GM21717 (cell line): ENCODE results near the gene IFT52.

Experiments
- ATAC-seq: cut with Tn5 transposase; IDR thresholded peaks from one replicate; pipeline ENCODE4 v1.9.1; 2021; ENCODE audit warnings: mild to moderate bottlenecking, moderate library complexity; ENCODE audit not compliant: unreplicated experiment

IFT52 gene, protein sequence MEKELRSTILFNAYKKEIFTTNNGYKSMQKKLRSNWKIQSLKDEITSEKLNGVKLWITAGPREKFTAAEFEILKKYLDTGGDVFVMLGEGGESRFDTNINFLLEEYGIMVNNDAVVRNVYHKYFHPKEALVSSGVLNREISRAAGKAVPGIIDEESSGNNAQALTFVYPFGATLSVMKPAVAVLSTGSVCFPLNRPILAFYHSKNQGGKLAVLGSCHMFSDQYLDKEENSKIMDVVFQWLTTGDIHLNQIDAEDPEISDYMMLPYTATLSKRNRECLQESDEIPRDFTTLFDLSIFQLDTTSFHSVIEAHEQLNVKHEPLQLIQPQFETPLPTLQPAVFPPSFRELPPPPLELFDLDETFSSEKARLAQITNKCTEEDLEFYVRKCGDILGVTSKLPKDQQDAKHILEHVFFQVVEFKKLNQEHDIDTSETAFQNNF

DNA sequence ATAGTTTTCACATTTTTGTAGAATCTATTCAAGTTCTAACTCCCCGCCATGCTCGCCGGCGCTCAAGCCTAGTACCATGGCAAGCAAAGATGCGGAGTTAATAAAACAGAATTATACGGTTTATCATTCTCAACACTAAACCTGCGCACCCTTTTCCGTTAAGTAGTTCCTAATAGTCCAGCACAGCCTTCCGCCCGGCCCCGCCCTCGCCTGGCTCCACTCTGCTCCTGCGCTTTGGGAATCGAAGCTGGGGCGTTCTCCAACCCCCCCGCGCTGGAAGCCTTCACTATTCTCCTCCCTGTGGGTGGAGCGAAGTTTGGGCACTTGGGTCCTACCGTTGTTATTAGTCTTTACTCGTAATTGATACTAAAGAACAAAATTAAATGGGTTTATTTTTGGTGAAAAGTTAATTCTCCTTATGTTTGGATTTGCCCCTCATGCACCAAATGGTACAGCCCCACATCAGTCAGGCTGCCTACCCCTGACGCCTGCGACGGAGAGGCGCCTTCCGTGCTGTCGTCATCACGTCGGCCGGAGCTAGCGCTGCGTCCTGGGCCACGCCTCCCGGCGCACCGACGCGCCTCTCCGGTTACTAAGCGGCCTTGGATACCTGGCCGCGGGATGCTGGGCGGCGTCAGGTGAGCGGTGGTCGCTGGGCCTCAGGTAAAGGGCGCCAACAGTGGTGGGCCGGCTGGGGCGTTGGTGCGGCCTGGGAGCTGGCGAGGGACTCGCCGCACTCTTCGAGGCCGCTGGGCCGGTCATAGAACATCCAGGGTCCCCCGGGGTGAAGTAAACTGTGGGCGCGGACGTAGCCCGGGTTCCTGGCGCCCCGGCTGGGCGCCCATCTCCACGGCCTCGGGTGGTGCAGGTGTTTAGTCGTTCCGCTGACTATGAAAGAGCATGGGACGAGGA is at the start of gene IFT52:
Gene IFT52, plus strand, starts transcription at position 546 of the 912 bp plus-strand sequence. CDS start 3,762 bp downstream, outside the sequence.
- peak; percentile 98 for ATAC-seq

DNA sequence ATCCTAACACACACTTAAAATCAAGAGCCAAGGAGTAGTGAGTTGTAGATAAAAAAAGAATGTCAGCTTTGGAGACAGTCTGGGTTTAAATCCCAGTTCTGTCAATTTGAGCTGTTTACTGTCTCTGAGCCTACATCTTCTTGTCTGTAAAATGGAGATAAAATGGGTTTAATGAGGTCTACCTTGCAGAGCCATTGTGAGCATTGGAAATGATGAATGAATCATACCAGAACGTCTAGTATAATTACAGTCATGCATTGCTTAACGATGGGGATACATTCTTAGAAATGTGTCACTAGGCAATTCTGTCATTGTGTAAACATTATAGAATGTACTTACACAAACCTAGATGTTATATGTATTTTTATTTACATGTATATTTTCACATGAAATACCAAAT is 49.5 kb upstream of the IFT52 start:
- no peak for ATAC-seq

DNA sequence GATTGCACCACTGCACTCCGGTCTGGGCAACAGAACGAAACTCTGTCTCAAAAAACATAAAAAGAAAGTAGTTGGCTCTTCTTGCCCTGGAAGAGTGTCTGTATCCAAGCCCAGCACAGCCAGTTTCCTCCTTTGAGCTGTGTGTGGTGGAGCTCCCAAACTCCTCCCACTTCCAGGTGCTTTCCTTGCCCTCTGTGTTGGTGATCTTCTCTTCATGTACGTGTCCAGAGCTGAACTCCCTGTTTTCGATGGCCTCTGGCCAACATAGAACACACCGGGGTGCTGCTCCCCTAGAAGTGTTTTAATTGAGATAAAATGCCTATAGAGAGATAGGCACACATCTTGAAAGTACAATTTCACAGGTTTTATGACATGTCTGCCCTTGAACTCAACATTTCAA is 48.6 kb upstream of the IFT52 start:
- ATAC-seq, result no peak

DNA sequence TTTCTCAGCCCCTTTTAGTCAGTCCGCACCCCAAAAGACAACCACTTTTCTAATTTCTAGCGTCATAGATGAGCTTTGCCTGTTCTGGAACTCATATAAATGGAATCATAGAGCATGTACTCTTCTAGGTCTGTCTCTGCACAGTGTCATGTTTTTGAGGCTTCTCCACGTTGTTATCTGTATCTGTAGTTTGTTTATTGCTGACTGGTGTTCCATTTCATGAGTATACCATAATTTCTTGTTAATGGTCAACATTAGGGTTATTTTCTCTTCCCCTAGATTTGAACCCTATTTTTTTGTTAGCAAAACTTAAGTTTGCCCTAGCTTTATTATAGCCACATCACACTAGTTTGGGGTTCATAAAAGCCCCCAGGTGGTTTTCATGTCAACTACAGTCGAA is 48.1 kb upstream of the IFT52 start:
- ATAC-seq, result no peak

DNA sequence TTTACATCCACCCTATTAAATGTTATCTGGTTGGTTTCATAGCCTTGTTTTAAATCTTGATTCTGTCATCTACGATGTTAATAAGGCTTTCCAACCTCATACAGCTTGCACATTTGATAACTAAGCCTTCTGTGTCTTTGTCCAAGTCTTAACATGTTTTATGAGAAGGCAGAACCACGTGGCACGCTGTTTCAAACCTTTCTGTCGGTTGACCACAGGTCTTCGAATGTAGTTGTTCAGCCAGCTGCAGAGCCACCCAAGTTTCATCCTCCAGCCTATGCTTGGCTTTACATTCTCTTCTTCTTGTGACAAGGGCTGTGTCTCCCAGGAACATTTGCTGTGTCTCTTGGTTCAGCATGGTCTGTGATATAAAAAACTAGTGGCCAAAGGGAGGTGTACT is 47.6 kb upstream of the IFT52 start:
- no peak for ATAC-seq

DNA sequence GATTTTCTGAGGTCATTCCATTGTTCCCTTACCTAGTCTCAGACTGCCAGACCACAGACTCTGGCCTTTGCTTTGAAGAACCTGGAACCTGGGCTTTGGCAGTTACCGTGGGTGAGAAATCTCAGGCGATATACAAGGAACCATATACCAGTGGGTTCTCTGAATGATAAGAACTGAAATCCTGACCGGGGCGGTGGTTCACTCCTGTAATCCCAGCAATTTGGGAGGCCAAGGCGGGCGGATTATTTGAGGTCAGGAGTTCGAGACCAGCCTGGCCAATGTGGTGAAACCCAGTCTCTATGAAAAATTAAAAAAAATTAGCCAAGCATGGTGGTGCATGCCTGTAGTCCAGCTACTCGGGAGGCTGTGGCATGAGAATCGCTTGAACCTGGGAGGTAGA is 46.2 kb upstream of the IFT52 start:
- ATAC-seq, result no peak

DNA sequence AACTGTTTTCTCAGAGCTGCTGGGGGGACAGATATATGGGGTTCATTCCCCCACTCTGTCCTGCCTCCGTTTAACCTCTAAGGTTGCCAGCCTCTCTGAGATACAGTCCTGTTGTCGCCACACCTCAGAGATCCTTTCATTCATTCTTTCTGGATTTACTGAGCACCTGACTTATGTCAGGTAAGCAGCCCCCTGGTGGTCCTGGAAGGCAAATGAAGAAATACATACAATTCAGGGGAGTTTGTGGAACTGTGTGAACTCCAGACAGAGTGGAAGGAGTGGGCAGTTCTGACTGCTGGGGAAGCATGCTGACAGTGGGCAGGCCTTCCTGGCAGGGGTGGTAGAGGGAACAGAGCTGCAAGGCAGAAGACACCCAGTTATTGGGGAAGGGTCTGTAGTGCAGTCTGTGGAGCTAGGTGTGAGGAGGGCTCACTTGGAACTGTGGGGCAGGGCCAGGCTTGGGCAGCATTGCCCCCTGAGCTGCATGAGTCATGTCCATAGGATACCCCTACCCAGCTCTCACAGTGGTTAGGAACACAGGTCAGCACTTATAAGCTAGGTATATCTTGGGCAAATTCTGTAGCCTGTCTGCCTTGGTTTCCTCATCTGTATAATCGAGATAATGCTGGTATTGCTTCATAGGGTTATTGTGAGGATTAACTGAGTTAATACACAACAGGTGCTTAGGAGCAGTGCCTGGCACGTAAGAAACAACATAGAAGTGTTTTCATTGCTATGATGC is 44.7 kb upstream of the IFT52 start:
- ATAC-seq, result no peak

DNA sequence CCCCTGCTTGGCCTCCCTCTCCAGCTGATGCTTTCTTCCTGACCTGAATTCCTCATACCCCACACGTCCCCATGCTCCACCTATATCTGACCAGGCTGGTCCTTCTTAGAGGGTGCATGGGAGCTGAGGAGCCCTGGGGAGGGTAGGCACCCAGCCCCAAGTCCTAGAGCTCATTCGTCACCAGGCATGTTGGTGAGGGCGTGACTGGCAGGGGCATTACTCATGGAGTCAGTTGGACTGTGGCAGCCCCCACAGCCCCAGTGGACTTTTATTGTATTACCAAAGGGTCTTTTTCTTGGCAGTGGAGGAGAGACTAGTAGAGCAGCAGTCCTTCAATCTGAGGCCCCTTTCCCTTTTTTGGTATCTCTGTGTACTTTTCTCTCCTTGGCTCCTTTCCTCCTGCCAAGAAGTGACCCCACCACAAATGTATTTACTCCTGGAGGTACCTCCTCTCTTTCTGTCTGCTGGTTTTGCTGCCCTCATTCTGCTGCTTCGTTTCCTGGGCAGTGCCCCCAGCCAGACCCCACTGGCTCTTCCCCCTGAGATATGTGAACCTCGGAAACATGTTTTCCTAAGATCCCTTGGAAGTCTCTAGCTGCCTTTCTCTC is 42.4 kb upstream of the IFT52 start:
- no peak for ATAC-seq

DNA sequence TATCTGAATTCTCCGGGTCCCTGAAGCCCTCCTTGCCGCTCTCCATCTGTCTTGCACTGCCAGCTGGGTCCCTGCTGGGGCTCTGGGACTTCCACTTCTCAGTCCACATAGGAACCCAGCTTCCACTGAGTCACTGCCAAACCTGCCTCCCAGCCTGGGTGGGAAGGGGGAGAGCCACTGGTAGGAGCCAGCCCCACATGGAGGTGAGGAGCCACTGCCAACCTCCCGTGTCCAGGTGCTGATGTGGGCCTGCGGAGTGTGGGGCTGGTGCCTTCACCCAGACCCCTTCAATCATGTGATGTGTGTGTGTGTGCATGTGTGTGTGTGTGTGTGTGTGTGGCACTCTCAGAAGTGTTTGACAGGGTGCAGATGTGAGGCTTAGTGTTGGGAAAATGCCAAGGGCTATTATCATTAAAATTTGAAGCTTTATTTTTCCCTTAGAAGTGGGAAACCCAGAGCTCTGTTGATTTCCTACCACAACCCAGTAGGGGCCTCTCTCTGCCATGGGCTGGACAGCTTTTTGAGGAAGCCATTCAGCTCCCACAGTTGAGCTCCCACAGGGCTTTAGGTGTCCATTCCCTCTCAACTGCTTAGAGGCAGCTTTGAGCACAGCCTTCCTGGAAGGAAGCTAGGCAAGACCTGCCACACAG is 41.2 kb upstream of the IFT52 start:
- ATAC-seq, result no peak

DNA sequence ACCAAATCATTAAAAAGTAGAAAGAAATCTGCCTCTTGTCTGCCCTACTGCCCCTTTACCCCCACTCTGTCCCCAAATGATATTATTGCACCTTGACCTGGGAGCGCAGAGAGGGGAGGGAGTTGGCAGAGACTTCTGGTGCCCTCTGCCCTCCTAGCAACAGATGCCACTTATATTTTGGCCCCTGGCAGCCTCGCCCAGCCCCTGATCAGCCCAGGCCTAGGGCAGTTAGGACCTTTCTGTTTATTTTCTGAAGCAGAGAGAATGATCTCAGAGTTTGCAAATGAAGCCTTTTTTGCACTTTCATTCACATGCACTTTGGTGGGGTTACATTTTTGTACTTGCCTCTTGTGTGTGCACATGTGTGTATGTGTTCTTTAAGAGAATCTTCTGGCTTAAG is 40.3 kb upstream of the IFT52 start:
- no peak for ATAC-seq

DNA sequence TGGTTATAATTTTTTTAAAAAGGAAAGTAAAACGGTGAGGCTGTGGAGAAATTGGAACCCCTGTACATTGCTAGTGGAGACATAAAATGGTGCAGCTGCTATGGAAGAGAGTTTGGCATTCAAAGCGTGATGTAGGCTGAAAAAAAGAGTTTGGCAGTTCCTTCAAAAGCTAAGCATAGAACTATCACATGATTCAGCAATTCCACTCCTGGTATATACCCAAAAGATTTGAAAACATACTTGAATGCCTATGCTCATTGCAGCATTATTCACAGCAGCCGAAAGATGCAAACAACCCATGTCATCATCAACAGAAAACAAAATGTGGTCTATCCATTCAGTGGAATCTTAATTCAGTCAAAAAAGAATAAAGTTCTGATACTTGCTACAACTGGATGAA is 36.4 kb upstream of the IFT52 start:
- no peak for ATAC-seq

DNA sequence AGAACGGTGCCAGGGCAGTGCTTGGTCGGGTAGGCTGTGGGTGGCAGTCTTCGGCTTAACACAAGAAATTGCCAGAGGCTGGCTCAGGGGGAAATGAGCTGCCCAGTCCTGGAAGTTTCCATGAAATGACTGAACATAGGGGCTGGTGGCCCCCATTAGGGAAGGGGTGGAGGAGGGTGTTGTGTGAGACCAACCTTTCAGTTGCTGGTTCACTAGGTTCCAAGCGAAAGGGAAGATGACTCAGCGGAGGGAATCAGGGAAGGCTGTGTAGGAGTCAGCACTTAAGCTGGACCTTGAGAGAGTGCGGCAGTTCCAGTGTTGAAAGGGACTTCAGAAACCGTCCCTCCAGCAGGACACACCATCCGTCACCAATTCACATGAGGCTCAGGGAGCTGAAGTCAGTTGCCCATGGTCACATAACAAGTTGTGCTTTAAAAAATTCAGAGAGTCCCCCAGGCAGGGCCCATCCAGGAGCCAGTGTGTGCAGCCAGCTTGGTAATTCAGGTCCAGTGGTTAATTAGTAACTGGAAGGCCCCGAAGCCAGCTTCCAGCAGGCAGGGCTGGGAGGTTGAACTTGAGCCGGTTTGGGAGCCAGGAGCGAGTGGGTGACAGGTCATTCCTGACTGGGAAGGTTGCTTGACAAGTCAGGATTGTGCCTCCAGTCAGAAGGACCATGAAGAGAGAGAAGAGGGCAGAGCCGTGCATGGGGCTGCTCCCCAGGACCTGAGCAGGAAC is 32.2 kb upstream of the IFT52 start, which contains the start of gene SGK2:
Gene SGK2, plus strand, starts transcription at position 616 of the 735 bp plus-strand sequence. CDS start 7,469 bp downstream, outside the sequence.
- ATAC-seq, result no peak

DNA sequence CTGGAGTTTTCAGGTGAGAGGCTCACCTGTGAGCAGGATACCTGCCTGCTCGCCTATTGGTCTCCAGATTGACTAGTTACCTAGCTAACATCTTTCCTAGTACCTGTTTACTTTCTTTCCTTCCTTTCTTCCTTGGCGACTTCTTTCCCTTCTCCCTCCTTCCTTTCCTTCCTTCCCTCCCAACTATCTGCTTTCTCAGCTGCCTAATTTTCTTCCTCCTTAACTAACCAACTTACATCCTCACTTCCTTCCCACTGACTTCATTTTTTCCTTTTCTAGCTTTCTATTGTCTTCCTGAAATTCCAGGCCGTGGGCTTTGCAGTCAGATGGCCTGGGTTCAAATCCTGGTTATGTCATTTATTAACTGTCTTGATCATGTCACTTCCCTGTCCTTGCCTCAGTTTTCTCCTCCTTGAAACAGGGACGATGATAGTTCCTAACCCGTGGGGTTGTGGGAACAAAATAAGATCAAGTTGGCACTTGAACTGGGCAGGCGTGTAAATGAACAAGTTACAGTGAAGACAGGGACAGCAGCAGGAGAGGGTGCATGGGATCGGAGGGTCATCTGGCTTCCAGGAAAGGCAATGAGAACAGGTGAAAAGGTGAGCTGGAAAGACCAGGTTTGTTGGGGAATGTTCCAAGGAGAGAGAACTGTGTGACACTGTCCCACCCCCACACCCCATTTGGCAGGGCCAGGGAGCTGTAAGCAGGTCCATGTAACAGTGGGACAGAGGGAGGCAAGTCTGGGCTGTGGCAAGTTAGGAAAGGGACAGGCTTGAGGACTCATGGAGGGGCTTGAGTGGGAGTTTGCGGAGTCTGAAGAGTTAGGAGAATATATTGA is 31.4 kb upstream of the IFT52 start:
- no peak for ATAC-seq

DNA sequence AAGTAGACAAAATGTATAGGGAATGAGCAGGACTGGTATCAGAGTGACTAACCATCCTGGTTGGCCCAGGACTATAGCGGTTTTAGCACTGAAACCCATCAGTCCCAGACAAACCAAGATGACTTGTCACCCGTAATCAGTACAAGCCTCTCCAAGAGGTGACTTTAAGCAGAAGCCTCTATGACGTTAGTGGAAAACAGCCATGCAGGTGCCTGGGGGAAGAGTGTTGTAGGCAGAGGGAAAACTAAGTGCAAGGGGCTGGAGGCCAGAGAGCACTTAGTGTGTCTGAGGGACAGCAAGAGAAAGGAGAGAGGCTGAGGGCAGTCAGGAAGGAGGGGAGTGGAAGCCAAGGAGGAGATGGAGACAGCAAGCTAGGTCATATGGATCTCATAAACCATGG is 29.8 kb upstream of the IFT52 start:
- ATAC-seq, result no peak

DNA sequence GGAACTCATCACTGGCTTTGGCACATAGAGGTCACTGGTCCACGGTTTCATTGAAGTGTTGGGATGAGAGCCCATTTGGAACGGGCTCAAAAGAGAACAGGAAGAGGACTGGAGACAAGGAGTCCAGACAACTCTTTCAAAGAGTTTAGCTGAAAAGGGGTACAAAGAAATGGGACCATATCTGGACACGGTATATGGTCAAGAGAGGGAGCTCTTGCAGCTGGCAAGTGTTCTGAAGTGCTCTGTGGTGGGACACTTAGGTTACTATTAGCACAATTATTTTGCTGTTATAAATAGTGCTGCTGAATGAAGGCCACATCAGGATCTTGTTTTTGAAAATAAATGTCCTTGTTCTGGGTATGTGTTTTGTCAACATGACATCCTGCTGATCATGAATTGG is 27.3 kb upstream of the IFT52 start:
- ATAC-seq, result no peak

DNA sequence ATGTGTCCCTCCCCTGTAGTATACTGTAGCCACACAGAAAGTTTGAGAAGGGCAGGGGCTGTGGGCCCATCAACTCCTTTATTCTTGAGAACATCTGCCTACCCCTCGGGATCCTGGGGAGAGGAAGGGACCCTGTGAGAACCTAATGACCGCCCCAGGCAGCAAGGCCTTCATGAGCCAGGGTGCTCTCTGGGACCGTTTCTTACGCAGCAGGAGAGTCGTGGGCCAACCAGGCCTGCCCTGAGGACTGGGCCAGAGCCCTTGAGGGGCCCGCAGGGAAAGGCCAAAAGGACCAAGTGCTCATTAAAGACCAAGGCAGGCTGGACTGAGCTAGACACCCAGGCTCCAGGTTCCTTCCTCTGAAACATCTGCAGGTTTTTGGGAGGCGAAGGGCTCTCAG is 26.7 kb upstream of the IFT52 start:
- ATAC-seq, result no peak

DNA sequence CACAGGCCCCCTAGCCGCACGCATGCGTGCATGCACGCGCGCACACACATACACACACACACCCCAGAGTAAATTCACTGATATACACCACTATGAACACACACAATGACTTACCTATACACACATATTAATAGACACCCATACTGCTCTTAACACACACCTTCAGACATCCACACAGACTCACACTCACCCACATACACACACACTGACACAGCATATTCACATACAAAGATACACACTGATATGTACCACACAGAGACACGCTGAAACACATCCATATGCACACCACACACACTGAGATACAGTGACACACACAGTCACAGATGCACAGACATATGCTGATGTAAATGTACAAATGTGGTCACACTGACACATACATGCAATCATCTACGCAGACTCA is 26.3 kb upstream of the IFT52 start:
- no peak for ATAC-seq

DNA sequence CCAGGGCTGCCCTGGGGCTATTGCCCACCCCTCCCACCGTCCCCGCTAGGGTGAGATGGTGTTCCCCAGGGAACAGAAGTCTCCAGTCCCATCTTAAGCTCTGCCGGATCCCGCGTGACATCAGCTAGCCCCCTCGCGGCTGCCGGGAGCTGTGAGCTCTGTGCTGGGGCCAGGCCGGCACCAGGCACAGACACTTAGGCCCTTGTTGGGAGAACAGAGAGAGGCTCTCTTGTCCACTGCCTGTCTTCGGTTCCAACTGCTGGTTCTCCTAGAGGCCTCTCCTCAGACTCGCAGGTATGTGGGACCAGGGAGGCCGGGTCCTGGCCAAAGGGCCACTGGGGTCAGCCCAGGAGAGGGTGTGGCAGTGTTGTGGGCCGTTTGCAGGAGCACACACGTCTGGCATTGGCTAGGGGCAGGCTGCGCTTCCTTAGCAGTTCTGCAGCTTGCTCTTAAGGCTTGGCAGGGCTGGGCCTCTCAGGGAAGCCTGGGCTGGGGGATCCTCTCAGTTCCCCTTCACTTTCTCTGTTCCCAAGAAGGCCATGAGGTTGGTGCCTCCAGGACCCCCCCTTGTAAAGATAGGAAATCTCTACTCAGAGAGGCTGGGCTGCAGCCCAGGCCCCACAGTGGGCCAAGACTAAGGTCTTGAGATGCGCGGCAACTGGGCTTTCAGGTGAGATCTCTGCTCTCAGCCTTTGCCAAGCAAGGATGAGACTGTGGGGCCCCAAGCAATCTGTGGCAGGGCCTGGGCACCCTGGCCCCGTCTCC is 25.6 kb upstream of the IFT52 start:
- ATAC-seq, result no peak
